NB4 (cell line): ENCODE results near the gene RPRML.

ENCODE experiments used
- DNase-seq: peaks from one replicate; pipeline ENCODE4 v3.0.0; 2010; ENCODE audit warnings: low read depth
- H3K4me3 ChIP-seq: one replicate; pipeline ENCODE4 v1.5.1; 2011; ENCODE audit warnings: mild to moderate bottlenecking, low read depth, low read length, moderate library complexity
- MAX ChIP-seq: IDR thresholded peaks from 2 replicates; pipeline ENCODE4 v1.6.1; 2011; ENCODE audit warnings: low read depth, low read length
- MYC ChIP-seq: IDR thresholded peaks from 2 replicates; pipeline ENCODE4 v1.6.1; 2011; ENCODE audit warnings: low read depth, low read length
- POLR2A ChIP-seq: IDR thresholded peaks from 2 replicates; pipeline ENCODE4 v1.6.1; 2011; ENCODE audit warnings: mild to moderate bottlenecking; ENCODE audit not compliant: insufficient read length; ENCODE audit errors: extremely low read depth
- TF ChIP-seq, protein P1 (sequence below): IDR thresholded peaks from one replicate; pipeline ENCODE4 v1.5.1; 2012; ENCODE audit warnings: low read depth, low read length

The RPRML gene

DNA sequence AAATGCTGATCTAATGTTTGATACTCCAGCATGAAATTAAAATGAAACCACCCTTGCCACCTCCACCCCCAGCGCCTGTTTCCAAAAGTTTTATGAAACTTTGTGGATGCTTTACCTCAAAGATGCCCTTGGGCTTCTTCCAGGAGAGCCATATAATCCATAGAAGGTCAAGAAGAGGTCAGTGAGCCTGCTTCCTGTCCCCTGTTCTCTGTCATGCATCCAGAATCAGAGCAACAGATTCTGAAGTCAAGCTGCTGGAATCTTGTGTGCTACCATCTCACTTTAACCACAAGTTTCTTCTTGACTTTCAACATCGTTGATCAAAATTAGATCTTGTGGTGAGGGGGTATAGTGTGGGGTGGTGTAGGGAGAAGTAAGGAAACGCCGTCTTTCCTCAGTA, 47.5 kb downstream of the RPRML start:
- H3K4me3 ChIP-seq, result no peak overlapping the region
- no peak for DNase-seq
- TF ChIP-seq MAX (no peak), MYC (no peak), POLR2A (no peak)
- TF ChIP-seq, protein P1, sequence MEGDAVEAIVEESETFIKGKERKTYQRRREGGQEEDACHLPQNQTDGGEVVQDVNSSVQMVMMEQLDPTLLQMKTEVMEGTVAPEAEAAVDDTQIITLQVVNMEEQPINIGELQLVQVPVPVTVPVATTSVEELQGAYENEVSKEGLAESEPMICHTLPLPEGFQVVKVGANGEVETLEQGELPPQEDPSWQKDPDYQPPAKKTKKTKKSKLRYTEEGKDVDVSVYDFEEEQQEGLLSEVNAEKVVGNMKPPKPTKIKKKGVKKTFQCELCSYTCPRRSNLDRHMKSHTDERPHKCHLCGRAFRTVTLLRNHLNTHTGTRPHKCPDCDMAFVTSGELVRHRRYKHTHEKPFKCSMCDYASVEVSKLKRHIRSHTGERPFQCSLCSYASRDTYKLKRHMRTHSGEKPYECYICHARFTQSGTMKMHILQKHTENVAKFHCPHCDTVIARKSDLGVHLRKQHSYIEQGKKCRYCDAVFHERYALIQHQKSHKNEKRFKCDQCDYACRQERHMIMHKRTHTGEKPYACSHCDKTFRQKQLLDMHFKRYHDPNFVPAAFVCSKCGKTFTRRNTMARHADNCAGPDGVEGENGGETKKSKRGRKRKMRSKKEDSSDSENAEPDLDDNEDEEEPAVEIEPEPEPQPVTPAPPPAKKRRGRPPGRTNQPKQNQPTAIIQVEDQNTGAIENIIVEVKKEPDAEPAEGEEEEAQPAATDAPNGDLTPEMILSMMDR, result no peak

GRCh38 chr17:46930051-46930450, 49.0 kb downstream of the RPRML start:
- no peak overlapping the region for H3K4me3 ChIP-seq
- DNase-seq, result no peak
- TF ChIP-seq MYC, result no peak

DNA sequence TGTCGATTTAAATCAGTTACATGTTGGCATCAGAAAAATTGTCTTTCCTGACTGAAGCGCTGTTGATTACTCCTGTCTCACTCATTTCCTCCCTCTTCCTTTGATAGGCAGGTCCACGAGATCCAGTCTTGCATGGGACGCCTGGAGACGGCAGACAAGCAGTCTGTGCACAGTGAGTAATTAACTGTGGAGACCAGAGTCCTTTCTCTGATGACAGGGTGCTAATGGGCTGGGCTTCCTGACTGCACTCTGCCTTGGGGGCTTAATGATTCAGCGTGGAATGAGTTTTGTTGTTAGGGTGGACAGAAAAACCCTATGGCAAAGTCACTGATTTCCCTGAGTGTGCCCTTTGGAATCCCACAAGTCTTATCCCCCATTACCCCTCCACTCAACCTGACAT, 49.6 kb downstream of the RPRML start:
- H3K4me3 ChIP-seq, result no peak overlapping the region
- DNase-seq, result no peak
- TF ChIP-seq MAX, result no peak
- no peak for TF ChIP-seq POLR2A
- TF ChIP-seq, protein P1, result no peak
- no peak for TF ChIP-seq MYC

- TF ChIP-seq POLR2A (no peak), MYC (no peak), MAX (no peak)
- TF ChIP-seq, protein P1, result no peak
- DNase-seq, result no peak
- H3K4me3 ChIP-seq, result no peak overlapping the region
Measured at GRCh38 chr17:46928467-46929261, 50.4 kb downstream of the RPRML start.
